Cortex of kidney (tissue), 1 donor: ENCODE data around the gene ARFRP1.

Source experiments
- DNase-seq: peaks from one replicate; lab custom pipeline; 2025; lab: John Stamatoyannopoulos, UW

ARFRP1 gene

GRCh38 chr20:63707558-63708300 lies at the start of gene ARFRP1, which contains the start of gene ZGPAT:
Gene ARFRP1, minus strand, starts transcription at chr20:63707976. Its CDS starts 885 bp downstream, at chr20:63707091.
Gene ZGPAT, plus strand, starts transcription at chr20:63708039. Its CDS starts 542 bp downstream, at chr20:63708581.
- DNase-seq, result no peak

DNA sequence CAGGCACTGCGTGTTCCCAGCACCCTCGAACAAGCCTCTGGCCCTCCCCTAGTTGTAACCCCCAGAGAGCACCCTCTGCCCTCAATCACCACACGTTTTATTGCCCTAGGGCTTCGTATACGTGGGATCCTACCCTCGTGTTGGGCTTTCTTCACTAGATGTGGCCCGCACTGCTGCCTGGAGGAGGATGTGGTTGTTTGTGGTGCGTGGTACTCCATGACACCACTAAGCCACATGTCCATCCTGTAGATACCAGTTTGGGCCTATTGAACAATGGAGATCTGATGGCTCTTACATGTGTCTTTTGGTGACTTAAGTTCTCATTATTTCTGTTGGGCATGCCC lies 48.8 kb upstream of the ARFRP1 start:
- no peak for DNase-seq

DNA sequence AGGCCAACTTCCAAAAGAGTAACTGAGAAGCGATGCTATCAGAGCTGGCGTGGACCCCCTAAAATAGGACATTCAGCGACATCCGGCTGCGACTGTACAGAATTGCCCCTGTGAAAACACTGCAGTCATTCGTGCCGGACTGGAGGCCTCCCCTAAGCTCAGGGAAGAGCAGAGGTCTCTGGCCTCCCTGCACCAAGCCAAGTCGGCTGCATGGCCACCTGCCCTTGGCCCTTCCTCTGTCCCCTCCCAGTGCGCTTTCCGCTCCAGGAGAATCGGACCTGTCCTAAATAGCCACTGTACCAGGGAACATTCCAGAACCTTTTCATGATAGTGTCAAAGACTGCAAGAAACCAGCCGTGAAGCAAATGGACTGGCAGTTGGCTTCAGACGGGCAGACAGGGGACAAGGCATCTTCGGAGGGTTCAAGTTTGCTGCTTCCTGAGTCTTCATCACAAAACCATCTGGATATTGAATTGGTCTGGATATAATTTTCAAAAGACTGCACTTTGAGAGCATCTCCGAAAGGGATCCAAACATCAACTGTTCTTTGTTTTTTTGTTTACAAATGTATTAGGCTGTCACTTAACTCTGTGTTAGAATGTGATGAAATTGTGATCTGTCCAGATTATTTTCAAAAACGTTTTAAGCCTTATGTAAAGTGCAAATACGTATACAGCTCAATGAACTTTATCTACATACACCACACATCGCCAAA lies 48.3 kb upstream of the ARFRP1 start:
- no peak for DNase-seq

DNA sequence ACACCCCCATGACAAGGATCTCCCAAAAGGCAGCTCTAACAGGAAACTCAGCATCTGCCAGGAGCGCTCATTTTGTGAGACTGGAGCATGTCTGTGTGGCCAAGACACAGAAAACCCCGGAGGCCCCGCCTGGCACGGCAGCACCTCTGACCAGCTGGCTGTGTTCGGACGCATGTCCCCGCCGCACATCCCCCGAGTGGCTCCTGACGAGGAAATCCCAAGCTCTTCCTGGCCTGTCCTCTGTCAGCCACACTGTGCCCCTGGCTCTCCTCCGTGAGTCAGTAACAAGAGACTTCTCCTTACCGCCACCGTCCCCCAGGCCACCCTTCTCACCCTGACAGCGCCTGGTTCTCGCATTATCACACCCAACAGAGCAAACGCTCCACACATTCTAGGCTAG lies 46.2 kb upstream of the ARFRP1 start:
- DNase-seq, result no peak

- DNase-seq, result no peak
Measured at GRCh38 chr20:63753381-63753780, 45.6 kb upstream of the ARFRP1 start.

DNA sequence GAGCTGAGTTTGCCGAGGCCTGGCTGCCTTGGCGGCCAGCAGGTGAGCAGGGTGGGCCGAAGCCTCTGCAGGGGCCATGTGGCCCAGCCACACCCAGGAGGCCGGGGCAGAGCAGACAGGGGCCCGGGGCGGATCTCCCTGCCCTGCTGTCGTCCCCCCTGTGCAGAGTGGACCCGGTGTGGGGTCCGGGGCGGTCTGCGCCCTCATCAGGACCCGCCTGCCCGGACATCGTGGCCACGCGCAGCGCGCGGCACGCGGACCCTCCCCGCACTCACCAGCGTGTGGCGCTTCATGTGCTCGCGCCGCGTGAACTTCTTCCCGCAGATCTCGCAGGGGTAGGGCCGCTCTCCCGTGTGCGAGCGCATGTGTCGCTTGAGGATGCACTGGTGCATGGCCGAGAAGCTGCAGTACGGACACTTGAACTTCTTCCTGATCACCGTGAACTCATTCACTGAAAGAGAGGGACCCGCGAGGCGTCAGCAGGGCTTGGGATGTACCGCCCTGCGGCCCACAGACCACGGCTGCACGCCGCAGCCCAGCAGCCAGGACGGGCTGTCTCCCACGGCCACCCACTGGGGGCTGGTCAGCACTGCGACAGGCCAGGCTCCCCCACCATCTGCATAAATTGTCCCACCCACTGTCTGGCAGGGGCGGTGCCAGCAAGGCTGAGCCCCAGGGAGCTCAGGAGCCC lies 44.8 kb upstream of the ARFRP1 start:
- DNase-seq, result no peak

DNA sequence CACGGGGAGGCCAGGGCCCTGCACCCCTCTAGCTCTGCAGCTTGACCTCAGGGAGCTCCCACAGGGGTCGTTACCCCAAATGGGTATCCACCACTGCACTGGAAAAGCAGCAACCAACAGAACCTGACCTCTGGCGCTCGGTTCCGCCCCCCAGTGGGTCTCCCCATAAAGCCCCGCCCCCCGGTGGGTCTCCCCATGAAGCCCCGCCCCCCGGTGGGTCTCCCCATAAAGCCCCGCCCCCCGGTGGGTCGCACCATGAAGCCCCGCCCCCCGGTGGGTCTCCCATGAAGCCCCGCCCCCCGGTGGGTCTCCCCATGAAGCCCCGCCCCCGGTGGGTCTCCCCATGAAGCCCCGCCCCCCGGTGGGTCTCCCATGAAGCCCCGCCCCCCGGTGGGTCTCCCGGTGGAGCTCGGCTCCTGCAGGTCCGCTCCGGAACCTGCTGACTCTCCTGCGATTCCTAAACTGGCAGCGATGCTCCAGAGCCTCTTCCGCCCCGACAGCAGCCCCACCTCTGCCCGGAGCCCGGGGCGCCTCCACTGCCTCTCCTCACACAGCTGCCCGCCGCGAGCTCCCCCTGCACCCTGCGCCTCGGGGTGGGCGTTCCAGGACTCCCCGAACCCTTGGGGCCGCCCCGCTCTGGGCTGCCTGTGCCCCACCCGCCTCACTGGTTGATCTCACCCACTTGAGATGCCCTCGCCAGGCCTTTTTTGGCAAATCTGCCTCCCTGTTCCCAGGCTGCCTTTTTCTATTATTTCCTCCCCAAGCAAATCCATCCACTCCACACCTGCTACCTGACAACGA lies 43.9 kb upstream of the ARFRP1 start:
- no peak for DNase-seq

DNA sequence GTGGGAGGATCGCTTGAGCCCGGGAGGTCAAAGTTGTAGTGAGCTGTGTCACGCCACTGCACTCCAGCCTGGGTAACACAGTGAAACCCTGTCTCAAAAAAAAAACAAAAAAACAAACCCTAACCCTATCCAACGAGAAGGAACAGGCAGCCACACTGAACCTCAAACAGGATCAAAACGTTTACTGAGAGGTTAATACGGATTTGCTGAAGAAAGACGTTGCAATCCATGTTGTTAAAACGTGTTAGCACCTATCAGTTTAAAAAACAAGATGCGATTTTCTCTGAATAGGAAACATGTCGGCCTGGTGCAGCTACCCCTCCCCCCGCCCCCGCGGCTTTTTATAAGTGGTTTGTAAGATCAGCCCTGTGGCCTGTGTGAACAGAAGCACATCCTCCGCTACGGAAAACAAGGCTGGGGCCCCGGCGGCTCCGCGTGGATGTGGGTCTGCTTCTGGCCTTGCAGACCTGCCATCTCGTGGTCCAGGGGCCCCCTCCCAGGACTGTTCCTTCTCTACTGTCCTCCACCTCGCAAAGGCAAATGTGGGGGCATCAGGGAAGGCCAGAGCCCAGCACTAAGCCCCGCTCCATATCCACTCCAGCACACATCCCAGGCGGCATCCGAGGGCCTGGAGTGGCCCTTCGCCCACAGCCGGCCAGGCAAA lies 43.2 kb upstream of the ARFRP1 start:
- DNase-seq, result no peak

- no peak for DNase-seq
Measured at GRCh38 chr20:63749597-63750508, 42.1 kb upstream of the ARFRP1 start.

DNA sequence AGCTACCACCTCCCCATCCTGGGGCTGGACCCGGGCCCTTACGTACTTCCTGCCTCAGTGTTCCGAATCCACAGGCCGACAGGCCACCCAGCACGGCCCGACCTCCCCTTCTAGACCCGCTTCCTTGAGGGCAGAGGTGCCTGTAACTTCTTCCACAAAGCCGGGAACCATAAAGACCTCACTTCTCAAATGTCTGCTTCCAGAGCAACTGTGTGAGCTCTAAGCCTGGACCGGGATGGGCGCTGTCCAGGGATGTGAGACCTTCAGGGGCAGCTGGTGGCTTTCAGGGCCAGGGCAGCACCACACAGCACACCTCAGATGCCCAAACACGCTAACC lies 41.1 kb upstream of the ARFRP1 start:
- DNase-seq, result no peak

GRCh38 chr20:63748070-63748933 lies 40.5 kb upstream of the ARFRP1 start:
- DNase-seq, result no peak

DNA sequence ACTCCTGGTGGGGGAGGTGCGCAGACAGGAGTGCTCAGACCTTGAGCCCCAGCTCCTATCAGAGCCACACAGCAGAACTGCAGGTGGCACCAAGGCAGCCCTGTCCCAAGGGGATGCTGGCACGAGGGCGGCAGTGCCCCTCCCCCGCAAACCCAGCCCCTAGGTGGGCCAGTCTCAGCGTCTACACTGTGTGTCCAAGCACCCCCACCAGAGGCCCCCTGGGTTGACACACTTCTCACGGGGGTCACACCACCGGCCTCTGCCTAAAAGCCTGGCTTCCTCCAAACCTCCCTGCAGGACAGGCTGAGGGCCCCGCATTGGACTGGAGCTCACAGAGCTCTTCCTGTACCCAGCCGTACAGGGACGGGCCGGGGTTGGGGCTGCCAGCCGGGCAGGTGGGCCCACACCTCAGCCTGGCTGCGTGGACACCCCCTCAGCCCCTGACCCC lies 39.9 kb upstream of the ARFRP1 start:
- DNase-seq, result no peak

DNA sequence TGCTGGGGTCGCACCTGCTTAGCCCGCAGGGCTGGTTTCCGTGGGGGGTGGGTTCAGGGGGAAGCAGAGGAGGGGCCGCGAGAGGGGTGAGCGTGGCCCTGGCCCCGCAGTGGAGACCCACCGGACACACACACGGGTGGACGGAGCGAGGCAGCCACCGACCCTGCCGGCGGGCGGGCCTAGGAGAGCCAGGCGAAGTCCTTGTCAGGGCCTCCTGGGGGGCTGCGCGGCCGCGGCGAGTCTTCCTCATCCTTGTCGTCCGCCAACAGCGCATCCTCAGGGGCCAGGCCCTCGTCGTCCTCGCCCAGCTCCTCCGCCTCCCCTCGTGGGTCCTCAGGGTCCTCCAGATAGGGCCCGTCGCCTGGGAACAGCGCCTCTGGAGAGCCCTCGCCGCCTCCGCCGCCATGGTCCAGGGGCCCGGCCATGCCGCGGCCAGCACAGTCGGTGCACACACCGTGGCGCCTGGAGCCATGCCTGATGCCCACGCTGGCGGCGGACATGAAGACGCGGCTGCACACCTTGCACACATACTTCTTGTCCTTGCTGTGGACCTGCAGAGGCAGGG lies 39.1 kb upstream of the ARFRP1 start:
- DNase-seq, result no peak

DNA sequence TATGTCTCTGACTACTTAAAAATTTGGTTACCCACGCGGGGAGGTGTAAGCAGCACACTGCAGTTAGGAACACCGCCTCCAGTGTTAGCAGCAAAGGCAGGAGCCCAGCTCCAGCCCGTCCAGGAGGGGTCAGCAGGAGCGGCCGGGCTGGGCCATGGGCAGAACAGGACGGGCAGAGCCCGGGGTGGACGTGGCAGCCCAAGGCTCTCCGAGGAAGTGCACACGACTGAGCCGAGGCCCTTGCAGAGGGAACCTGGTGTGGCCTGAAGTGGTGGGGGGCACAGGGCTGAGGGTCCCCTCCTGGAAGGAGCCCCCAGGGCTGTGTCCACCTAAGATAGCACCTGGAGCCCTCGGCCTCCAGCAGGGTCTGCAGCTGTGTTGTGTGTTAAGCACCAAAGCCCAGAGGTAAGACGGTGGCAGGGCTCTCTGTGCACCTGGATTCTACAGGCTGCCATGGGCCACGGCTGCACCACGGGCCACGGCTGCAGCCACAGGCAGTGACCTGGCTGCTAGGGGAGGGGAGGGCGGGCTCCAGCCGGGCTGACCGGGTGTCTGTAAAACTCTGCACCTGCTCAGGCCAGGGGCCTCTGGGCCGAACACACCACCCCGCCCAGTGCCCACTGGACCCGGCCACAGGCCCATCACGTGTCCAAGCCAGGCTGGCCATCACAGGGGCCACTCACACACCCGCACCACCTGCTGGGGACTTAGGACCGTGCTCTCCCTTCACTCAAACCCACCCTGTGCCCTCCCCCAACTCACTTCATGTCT lies 38.4 kb upstream of the ARFRP1 start:
- no peak for DNase-seq

DNA sequence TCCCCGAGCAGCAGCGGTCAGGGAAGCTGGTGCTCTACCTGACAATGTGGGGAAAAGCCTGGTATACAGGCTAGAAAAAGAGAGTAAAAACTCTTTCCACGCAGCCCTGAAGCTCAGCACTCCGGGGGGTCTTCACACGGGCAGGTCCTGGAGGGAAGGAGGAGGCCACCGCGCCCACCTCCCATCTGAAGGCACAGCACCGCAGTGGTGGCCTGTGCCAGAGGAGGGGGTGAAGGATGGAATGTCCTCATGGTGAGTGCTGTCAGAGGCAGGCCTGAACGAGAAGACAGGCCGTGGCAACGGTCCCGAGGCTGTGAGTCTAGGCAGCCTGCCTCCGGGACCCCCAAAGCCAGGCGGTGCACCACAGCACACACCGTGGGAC lies 37.6 kb upstream of the ARFRP1 start:
- DNase-seq, result no peak

DNA sequence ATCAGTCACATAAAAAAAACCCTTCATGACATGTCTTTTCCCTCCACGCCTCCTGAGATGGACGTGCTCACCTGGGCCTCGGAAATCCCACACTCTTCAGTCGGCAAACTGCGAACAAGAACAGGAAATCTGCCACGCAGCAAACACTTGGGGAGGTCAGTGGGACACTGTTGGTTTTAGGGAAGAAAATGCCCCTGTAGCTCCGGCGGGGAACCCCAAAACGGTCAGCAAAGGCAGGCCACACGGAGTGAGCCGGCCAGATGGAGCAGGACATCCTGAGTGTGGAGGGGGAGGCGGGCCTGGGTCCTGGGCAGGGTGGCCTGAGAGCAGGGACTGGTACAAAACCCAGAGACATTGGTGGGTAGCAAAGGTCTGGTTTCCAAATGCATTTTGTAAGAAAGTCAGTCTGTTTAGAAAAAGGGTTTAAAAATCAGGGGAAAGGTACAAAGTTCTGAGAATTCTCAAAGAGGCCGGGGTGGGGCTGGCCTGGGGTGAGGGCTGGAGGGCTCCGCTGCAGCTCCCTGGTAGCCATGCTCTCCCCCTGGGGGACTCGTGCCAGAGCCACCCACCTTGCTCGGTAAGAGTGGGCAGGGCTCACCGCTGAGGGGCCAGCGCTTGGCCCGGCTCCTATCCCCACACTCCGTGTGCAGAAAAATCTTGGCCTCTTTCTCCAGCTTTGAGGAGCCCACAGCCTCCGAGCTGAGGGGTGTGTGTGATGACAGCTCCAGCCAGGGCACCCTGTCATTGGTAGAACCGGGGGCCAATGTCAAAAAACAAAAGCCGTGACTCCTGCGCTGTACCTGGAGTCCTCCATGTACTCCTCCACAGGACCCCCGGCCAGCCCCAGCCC lies 37.0 kb upstream of the ARFRP1 start:
- DNase-seq, result no peak

GRCh38 chr20:63744158-63744557 lies 36.4 kb upstream of the ARFRP1 start:
- no peak for DNase-seq
